Measurements from ENCODE around the gene ANKRD6.

Gene ANKRD6

GRCh38 chr6:89566930-89567629, 134.1 kb downstream of the ANKRD6 start:
- DNase-seq: no peak

GRCh38 chr6:89567630-89568390, 134.9 kb downstream of the ANKRD6 start:
- no peak for DNase-seq

- no peak for DNase-seq
Measured at GRCh38 chr6:89574910-89575561, 142.1 kb downstream of the ANKRD6 start.

GRCh38 chr6:89575562-89575960, 142.6 kb downstream of the ANKRD6 start:
- DNase-seq: no peak

GRCh38 chr6:89580997-89581666, 148.2 kb downstream of the ANKRD6 start:
- no peak for DNase-seq

GRCh38 chr6:89581689-89582088, 148.7 kb downstream of the ANKRD6 start:
- no peak for DNase-seq

- no peak for DNase-seq
Measured at GRCh38 chr6:89582669-89583325, 149.8 kb downstream of the ANKRD6 start.

GRCh38 chr6:89583559-89583958, 150.6 kb downstream of the ANKRD6 start:
- DNase-seq: no peak

GRCh38 chr6:89584539-89584938, 151.6 kb downstream of the ANKRD6 start:
- DNase-seq: no peak

GRCh38 chr6:89585154-89585553, 152.2 kb downstream of the ANKRD6 start:
- no peak for DNase-seq

GRCh38 chr6:89589297-89590025, 156.5 kb downstream of the ANKRD6 start:
- DNase-seq: no peak

GRCh38 chr6:89590133-89590532, 157.2 kb downstream of the ANKRD6 start:
- DNase-seq: no peak

- DNase-seq: no peak
Measured at GRCh38 chr6:89591745-89592144, 158.8 kb downstream of the ANKRD6 start.

GRCh38 chr6:89596056-89596455, 163.1 kb downstream of the ANKRD6 start:
- peak in 1 of 2 experiments; percentile 3 for DNase-seq

GRCh38 chr6:89596484-89596883, 163.5 kb downstream of the ANKRD6 start:
- no peak for DNase-seq

- DNase-seq: no peak
Measured at GRCh38 chr6:89597372-89597771, 164.4 kb downstream of the ANKRD6 start.

- DNase-seq: peak; percentile 44 to 46
Measured at GRCh38 chr6:89597988-89598387, 165.0 kb downstream of the ANKRD6 start.

GRCh38 chr6:89599727-89600126, 166.8 kb downstream of the ANKRD6 start:
- DNase-seq: no peak

GRCh38 chr6:89602166-89602565, 169.2 kb downstream of the ANKRD6 start:
- DNase-seq: no peak

- DNase-seq: no peak
Measured at GRCh38 chr6:89604653-89605052, 171.7 kb downstream of the ANKRD6 start.

- no peak for DNase-seq
Measured at GRCh38 chr6:89605861-89606260, 172.9 kb downstream of the ANKRD6 start.

- DNase-seq: peak; percentile 73 to 76
Measured at GRCh38 chr6:89610149-89610642, 177.2 kb downstream of the ANKRD6 start.
